Measurements from ENCODE around the gene EVI5. TPM values are rescaled to one million over a fixed set of nuclear protein-coding genes. Genes with fewer than 3 reads are reported as not detected.
"Not testable (repeated sequence)": the region's sequence is repeated elsewhere in the genome, so short reads cannot be mapped to it uniquely, and the experiment has no call there.

EVI5 gene
- total and polyA plus RNA-seq, 8 donors, result 1.8 to 200 (median 52.0) TPM

- Histone ChIP-seq H3K27me3 (no peaks in the 10 kb centered on the region), H3K27ac (peak overlapping the region; percentile 97 to 100 (median 98)), H3K36me3 (no peaks in the 10 kb centered on the region), H3K4me3 (peak overlapping the region; percentile 60 to 81 (median 70)), H3K4me1 (peaks cover 0 to 56% (median 36%) of the 10 kb centered on the region in 4 donors), H3K9me3 (no peaks in the 10 kb centered on the region)
- 0 to 4% (median 1%) methylated on average over 3 to 24 of the region's 25 CpGs for WGBS, 5 donors
- no peak for TF ChIP-seq EP300 (IDR thresholded peaks at IDR 0.05)
- TF ChIP-seq POLR2AphosphoS5 (IDR thresholded peaks at IDR 0.05), result no peak
- intact Hi-C loops (cut with DNase I; ENCODE audit: low total_unique reads), result no loop called here
- DNase-seq, result peak; percentile 31 to 67
Measured at GRCh38 chr1:92784021-92784638, 778 bp downstream of the EVI5 start.

GRCh38 chr1:92783550-92783949, 1.4 kb downstream of the EVI5 start:
- peak in 2 of 7 experiments; percentile 14 to 19 for TF ChIP-seq CTCF (IDR thresholded peaks at IDR 0.05)
- WGBS, 5 donors, result 37 to 53% (median 48%) methylated on average over 14 of the region's 14 CpGs
- H3K36me3 ChIP-seq; H3K27me3 ChIP-seq; intact Hi-C loops (cut with DNase I; ENCODE audit: low total_unique reads); H3K9me3 ChIP-seq: not testable (repeated sequence)
- peaks cover under 1 to 62% (median 39%) of the 10 kb centered on the region in 4 donors for H3K4me1 ChIP-seq
- peak overlapping the region; percentile 60 to 81 (median 70) for H3K4me3 ChIP-seq
- peak overlapping the region in 4 of 5 donors; percentile 97 to 98 (median 98) for H3K27ac ChIP-seq
- DNase-seq, result peak; percentile 37 to 71

- WGBS, 5 donors, result 59 to 81% (median 71%) methylated on average over 1 of the region's 1 CpG
- H3K4me3 ChIP-seq, result no peak overlapping the region
Measured at GRCh38 chr1:92778376-92778775, 6.5 kb downstream of the EVI5 start.

GRCh38 chr1:92774407-92774806, 10.5 kb downstream of the EVI5 start:
- H3K36me3 ChIP-seq, result no peaks in the 10 kb centered on the region
- WGBS, 5 donors, result 56 to 82% (median 71%) methylated on average over 1 of the region's 1 CpG
- no peaks in the 10 kb centered on the region for H3K9me3 ChIP-seq
- no peak overlapping the region for H3K27ac ChIP-seq
- no peaks in the 10 kb centered on the region for H3K27me3 ChIP-seq
- intact Hi-C loops (cut with DNase I; ENCODE audit: low total_unique reads), result no loop called here
- no peak for DNase-seq
- no peak overlapping the region for H3K4me3 ChIP-seq
- TF ChIP-seq CTCF (IDR thresholded peaks at IDR 0.05) (no peak), EP300 (IDR thresholded peaks at IDR 0.05) (no peak), POLR2AphosphoS5 (IDR thresholded peaks at IDR 0.05) (no peak)
- H3K4me1 ChIP-seq, result peaks cover 4 to 39% (median 21%) of the 10 kb centered on the region in 4 donors

More at GRCh38 chr1:92778376-92778775, 6.5 kb downstream of the EVI5 start:
- Histone ChIP-seq H3K27ac (no peak overlapping the region), H3K9me3 (no peaks in the 10 kb centered on the region), H3K36me3 (no peaks in the 10 kb centered on the region), H3K4me1 (peaks cover 9 to 77% (median 43%) of the 10 kb centered on the region in 4 donors), H3K27me3 (no peaks in the 10 kb centered on the region)
- TF ChIP-seq EP300 (IDR thresholded peaks at IDR 0.05) (no peak), CTCF (IDR thresholded peaks at IDR 0.05) (no peak), POLR2A (IDR thresholded peaks at IDR 0.05) (no peak), POLR2AphosphoS5 (IDR thresholded peaks at IDR 0.05) (no peak)
- DNase-seq, result no peak
- intact Hi-C loops (cut with DNase I; ENCODE audit: low total_unique reads), result no loop called here

- H3K27me3 ChIP-seq; H3K36me3 ChIP-seq; H3K9me3 ChIP-seq; H3K4me3 ChIP-seq; H3K27ac ChIP-seq; intact Hi-C loops (cut with DNase I; ENCODE audit: low total_unique reads); DNase-seq: not testable (repeated sequence)
- peaks cover 4 to 33% (median 19%) of the 10 kb centered on the region in 4 donors for H3K4me1 ChIP-seq
- 87 to 96% (median 93%) methylated on average over 2 of the region's 2 CpGs for WGBS, 5 donors
Measured at GRCh38 chr1:92773749-92774148, 11.2 kb downstream of the EVI5 start.
